Calu3 (cell line): ENCODE results near the gene UNKL. TPM values are rescaled to one million over a fixed set of nuclear protein-coding genes. Genes with fewer than 3 reads are reported as not detected.

Experiments
- BruUV-seq: library from RNA; stranded (reverse); fragments of 400-500 nt; replicated peaks from 2 replicates; lab custom pipeline; 2021; lab: Mats Ljungman, UMichigan
- CTCF ChIA-PET: fragments of 300-600 bp; sonication (Branson Sonifier 250); formaldehyde crosslinking; loops from one replicate; lab custom pipeline; 2022; ENCODE audit warnings: antibody characterized with exemption; lab: Charles Lee
- DNase-seq: peaks from one replicate; pipeline ENCODE4 v3.0.0; 2022
- H3K27ac Mint-ChIP-seq: one replicate; pipeline ENCODE4 v1.8.0; 2022; ENCODE audit warnings: mixed read lengths; ENCODE audit not compliant: unreplicated experiment
- H3K27me3 Mint-ChIP-seq: one replicate; pipeline ENCODE4 v1.8.0; 2022; ENCODE audit warnings: mixed read lengths; ENCODE audit not compliant: unreplicated experiment
- H3K36me3 Mint-ChIP-seq: one replicate; pipeline ENCODE4 v1.8.0; 2022; ENCODE audit warnings: mild to moderate bottlenecking, moderate library complexity, mixed read lengths; ENCODE audit not compliant: insufficient read depth, unreplicated experiment
- H3K4me1 Mint-ChIP-seq: one replicate; pipeline ENCODE4 v1.8.0; 2022; ENCODE audit warnings: mild to moderate bottlenecking, low read depth, mixed read lengths; ENCODE audit not compliant: unreplicated experiment
- H3K4me3 Mint-ChIP-seq: one replicate; pipeline ENCODE4 v1.8.0; 2022; ENCODE audit warnings: mild to moderate bottlenecking, low read depth, moderate library complexity, mixed read lengths; ENCODE audit not compliant: unreplicated experiment
- H3K9me3 Mint-ChIP-seq: one replicate; pipeline ENCODE4 v1.8.0; 2022; ENCODE audit warnings: low read depth, mixed read lengths; ENCODE audit not compliant: unreplicated experiment
- CTCF ChIP-seq: fragments of 200-600 bp; IDR thresholded peaks from one replicate; pipeline ENCODE4 v1.8.0; 2022; ENCODE audit warnings: antibody characterized with exemption; ENCODE audit not compliant: unreplicated experiment
- intact Hi-C: fragments of 100-400 bp; cut with micrococcal nuclease; formaldehyde crosslinking; loops from one replicate; pipeline ENCODE4 v1.10.0; 2022; ENCODE audit not compliant: unreplicated experiment
- total RNA-seq: library from RNA; stranded (reverse); gene quantifications from 2 replicates; pipeline ENCODE4 v1.2.3, GENCODE V29; 2022

The UNKL gene
- total RNA-seq, 1 experiment from 2014 or later: 35.5 TPM

- no TSS peak for BruUV-seq
- Mint-ChIP-seq H3K9me3 (no peaks in the 10 kb centered on the region), H3K27ac (no peak overlapping the region), H3K4me3 (no peak overlapping the region), H3K27me3 (no peaks in the 10 kb centered on the region), H3K36me3 (peaks cover 18% of the 10 kb centered on the region), H3K4me1 (no peaks in the 10 kb centered on the region)
- CTCF ChIA-PET: no interaction called here
- no peak for TF ChIP-seq CTCF
- no peak for DNase-seq
- intact Hi-C loops: no loop called here
Observed at GRCh38 chr16:1394367-1394951, 20.0 kb downstream of the UNKL start.

GRCh38 chr16:1393613-1394176 is 20.8 kb downstream of the UNKL start:
- no peaks in the 10 kb centered on the region for H3K4me1 Mint-ChIP-seq
- DNase-seq: no peak
- no peak for TF ChIP-seq CTCF
- no TSS peak for BruUV-seq
- no peak overlapping the region for H3K27ac Mint-ChIP-seq
- CTCF ChIA-PET: no interaction called here
- H3K27me3 Mint-ChIP-seq: no peaks in the 10 kb centered on the region
- intact Hi-C loops: no loop called here
- peaks cover 12% of the 10 kb centered on the region for H3K36me3 Mint-ChIP-seq
- no peaks in the 10 kb centered on the region for H3K9me3 Mint-ChIP-seq
- H3K4me3 Mint-ChIP-seq: no peak overlapping the region

- no peak for DNase-seq
- no peaks in the 10 kb centered on the region for H3K4me1 Mint-ChIP-seq
- H3K4me3 Mint-ChIP-seq: no peak overlapping the region
- H3K9me3 Mint-ChIP-seq: no peaks in the 10 kb centered on the region
- H3K27ac Mint-ChIP-seq: no peak overlapping the region
- peaks cover 9% of the 10 kb centered on the region for H3K36me3 Mint-ChIP-seq
- no peaks in the 10 kb centered on the region for H3K27me3 Mint-ChIP-seq
- no peak for TF ChIP-seq CTCF
- intact Hi-C loops: no loop called here
- no TSS peak for BruUV-seq
- CTCF ChIA-PET: no interaction called here
Observed at GRCh38 chr16:1392826-1393225, 21.7 kb downstream of the UNKL start.

GRCh38 chr16:1390239-1390779 is 24.2 kb downstream of the UNKL start:
- CTCF ChIA-PET: no interaction called here
- Mint-ChIP-seq H3K4me1 (no peaks in the 10 kb centered on the region), H3K4me3 (no peak overlapping the region), H3K27ac (no peak overlapping the region), H3K9me3 (no peaks in the 10 kb centered on the region), H3K36me3 (peaks cover 15% of the 10 kb centered on the region), H3K27me3 (no peaks in the 10 kb centered on the region)
- no peak for TF ChIP-seq CTCF
- intact Hi-C loops: no loop called here
- DNase-seq: no peak
- BruUV-seq: no TSS peak
